Transverse colon (tissue), 4 donors: ENCODE measurements around the gene CIP2A.

Experiments used
- EP300 ChIP-seq: sonication (generic); formaldehyde crosslinking; IDR thresholded peaks from one replicate; pipeline ENCODE4 v1.6.1; 2017; ENCODE audit warnings: antibody characterized with exemption, low read depth
- POLR2A ChIP-seq: fragments of 450-650 bp; IDR thresholded peaks from one replicate; pipeline ENCODE4 v1.6.1; 2016; ENCODE audit warnings: antibody characterized with exemption, mild to moderate bottlenecking, moderate library complexity
- POLR2AphosphoS5 ChIP-seq, 3 donors: sonication (generic); formaldehyde crosslinking; IDR thresholded peaks; one replicate each; pipeline ENCODE4 v1.6.1; 2016; ENCODE audit warnings: antibody characterized with exemption in 3 of 3
- TF ChIP-seq, protein P1 (sequence below), 5 experiments: fragments of 200-600 bp in 3 of 5; fragments of 450-650 bp in 2 of 5; sonication (generic) in 3 of 5; IDR thresholded peaks; 1 replicate in 2 of 5; 2 replicates in 3 of 5; pipeline ENCODE4 v1.5.1; 2016 to 2017; ENCODE audit warnings: antibody characterized with exemption in 5 of 5, inconsistent platforms in 3 of 5, mild to moderate bottlenecking in 2 of 5, moderate library complexity in 1 of 5

DNA sequence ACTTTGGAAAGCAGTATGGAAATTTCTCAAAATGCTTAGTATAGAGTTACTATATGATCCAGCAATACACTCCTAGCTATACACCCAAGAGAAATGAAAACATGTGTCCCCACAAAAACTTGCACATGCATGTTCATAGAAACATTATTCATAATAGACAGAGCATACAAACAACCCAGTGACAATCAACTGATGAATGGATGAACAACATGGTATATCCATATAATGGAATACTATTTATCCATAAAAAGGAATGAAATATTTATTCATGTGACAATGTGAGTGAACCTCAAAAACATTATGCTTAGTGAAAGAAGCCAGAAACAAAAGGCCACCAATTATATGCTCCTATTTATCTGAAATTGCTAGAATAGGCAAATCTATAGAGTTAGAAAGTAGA lies 85.5 kb downstream of the CIP2A start:
- TF ChIP-seq, protein P1, sequence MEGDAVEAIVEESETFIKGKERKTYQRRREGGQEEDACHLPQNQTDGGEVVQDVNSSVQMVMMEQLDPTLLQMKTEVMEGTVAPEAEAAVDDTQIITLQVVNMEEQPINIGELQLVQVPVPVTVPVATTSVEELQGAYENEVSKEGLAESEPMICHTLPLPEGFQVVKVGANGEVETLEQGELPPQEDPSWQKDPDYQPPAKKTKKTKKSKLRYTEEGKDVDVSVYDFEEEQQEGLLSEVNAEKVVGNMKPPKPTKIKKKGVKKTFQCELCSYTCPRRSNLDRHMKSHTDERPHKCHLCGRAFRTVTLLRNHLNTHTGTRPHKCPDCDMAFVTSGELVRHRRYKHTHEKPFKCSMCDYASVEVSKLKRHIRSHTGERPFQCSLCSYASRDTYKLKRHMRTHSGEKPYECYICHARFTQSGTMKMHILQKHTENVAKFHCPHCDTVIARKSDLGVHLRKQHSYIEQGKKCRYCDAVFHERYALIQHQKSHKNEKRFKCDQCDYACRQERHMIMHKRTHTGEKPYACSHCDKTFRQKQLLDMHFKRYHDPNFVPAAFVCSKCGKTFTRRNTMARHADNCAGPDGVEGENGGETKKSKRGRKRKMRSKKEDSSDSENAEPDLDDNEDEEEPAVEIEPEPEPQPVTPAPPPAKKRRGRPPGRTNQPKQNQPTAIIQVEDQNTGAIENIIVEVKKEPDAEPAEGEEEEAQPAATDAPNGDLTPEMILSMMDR (IDR thresholded peaks at IDR 0.05) = no peak
- no peak for TF ChIP-seq POLR2AphosphoS5 (IDR thresholded peaks at IDR 0.05)
- no peak for TF ChIP-seq EP300
- TF ChIP-seq POLR2A = no peak
